Left renal pelvis (tissue), 4 donors: ENCODE data around the gene ITGAX. TPM values are rescaled to one million over a fixed set of nuclear protein-coding genes. Genes with fewer than 3 reads are reported as not detected.
"Not testable (repeated sequence)": the region's sequence is repeated elsewhere in the genome, so short reads cannot be mapped to it uniquely, and the experiment has no call there.

Source experiments
- DNase-seq, 4 donors: peaks; one replicate each; pipeline ENCODE4 v3.0.0-alpha.2; 2013; ENCODE audit warnings: low read depth in 4 of 4, low spot score in 3 of 4
- polyA plus RNA-seq, 4 donors: library from polyadenylated mRNA; unstranded; fragments of 120-200 nt; gene quantifications; one replicate each; pipeline ENCODE4 v1.2.1, GENCODE V29; 2013; ENCODE audit not compliant: insufficient read length in 4 of 4

Gene ITGAX
- polyA plus RNA-seq, 4 donors = 0.53 to 1.8 (median 1.0) TPM

DNA sequence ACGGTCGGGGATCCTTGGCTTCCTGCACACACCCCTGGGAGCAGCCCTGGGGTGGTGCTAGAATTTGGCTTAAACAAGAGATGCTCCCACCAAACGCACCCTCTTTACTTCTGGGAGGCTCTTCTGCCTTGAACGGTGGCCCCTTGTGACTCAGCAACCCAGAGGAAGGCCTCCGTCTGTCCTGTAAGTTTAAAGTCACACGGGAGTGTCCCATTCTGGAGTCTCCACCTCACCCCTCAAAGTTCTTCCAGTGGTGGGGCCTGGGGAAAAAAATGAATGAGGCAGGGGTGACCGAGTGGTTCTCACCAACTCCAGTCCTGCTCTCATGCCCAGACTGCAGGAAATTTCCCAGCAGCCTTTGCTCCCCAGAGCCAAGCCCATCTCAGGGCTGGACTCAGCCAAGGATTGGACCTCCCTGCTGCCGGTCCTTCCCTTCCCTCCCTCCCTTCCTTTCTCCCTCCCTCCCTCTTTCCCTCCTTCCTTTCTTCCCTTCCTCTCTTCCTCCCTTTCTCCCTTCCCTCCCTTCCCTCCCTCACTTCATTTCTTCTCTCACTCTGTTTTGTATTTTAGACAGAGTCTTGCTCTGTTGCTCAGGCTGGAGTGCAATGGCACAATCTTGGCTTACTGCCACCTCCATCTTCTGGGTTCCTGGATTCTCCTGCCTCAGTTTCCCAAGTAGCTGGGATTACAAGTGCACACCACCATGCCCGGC is 49.5 kb downstream of the ITGAX start:
- no peak for DNase-seq

DNA sequence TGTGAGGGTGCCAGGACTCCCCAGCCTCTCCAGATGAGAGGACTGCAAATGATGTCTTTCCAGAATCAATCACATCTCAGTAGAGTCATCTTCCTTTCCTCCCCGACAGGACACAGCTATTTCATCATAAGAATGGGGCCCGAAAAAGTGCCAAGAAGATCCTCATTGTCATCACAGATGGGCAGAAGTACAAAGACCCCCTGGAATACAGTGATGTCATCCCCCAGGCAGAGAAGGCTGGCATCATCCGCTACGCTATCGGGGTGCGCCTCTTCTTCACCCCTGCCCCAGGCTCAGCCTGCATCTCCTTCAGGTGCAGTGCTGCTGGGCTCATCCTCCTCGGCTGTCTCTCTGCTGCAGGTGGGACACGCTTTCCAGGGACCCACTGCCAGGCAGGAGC is 52.4 kb downstream of the ITGAX start:
- DNase-seq = no peak

- no peak for DNase-seq
Measured at GRCh38 chr16:31409433-31409832, 54.5 kb downstream of the ITGAX start.

- no peak for DNase-seq
Measured at GRCh38 chr16:31410082-31410481, 55.1 kb downstream of the ITGAX start.

GRCh38 chr16:31411024-31411844 is 56.3 kb downstream of the ITGAX start:
- no peak for DNase-seq

GRCh38 chr16:31412750-31413149 is 57.8 kb downstream of the ITGAX start:
- no peak for DNase-seq

- DNase-seq = no peak
Measured at GRCh38 chr16:31413381-31413780, 58.4 kb downstream of the ITGAX start.

DNA sequence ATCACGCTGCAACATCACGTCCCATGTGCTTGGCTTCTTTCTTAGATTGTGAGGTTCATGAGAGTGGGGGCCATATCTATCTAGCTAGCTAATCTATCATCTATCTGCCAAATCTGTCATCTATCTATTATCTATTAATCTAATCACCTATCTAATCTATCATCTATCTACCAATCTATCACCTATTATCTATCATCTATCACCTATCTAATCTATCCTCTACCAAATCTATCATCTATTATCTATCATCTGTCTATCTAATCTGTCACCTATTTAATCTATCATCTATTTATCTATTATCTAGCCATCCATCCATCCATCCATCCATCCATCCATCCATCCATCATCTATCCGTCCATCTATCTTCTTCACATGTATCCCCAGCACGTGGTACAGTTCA is 59.0 kb downstream of the ITGAX start:
- no peak for DNase-seq

DNA sequence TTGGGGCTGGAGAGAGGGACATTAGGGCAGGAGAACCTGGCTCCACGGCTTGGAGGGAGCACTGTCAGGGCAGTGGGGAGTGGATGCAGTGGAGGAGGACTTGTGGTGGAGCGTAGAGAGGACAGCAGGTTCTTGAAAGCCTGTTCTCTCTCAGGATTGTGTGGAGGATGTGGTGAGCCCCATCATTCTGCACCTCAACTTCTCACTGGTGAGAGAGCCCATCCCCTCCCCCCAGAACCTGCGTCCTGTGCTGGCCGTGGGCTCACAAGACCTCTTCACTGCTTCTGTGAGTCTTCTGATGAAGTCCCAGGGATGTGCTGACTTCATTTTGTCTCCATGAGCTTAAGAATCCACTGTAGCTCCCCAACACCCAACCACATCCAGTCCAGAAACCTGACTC is 59.7 kb downstream of the ITGAX start:
- DNase-seq = no peak

GRCh38 chr16:31416371-31416770 is 61.4 kb downstream of the ITGAX start:
- no peak for DNase-seq

DNA sequence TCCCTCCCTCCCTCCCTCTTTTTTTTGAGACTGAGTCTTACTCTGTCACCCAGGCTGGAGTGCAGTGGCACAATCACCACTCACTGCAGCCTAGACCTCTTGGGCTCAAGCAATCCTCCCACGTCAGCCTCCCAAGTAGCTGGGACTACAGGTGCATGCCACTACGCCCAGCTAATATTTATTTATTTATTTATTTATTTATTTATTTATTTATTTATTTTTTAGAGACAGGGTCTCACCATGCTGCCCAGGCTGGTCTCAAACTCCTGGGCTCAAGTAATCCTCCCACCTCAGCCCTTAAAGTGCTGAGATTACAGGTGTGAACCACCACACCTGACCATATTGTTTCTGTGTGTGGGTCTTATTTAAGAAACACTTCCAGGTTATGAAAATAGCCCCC is 62.1 kb downstream of the ITGAX start:
- DNase-seq = not testable (repeated sequence)

DNA sequence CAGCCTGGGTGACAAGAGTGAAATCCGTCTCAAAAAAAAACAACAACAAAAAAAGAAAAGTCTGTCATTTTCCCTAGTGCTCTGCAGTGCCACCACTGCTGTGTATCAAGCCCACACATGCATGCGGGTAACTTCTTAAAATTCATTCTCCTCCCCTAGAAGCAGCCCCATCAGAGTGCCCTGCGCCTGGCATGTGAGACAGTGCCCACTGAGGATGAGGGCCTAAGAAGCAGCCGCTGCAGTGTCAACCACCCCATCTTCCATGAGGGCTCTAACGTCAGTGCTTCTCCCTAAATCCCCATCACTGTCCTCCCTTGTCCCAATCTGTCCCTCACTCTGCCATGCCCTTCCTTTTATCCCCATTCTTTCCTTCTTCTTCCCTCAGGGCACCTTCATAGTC is 62.9 kb downstream of the ITGAX start:
- DNase-seq = no peak

DNA sequence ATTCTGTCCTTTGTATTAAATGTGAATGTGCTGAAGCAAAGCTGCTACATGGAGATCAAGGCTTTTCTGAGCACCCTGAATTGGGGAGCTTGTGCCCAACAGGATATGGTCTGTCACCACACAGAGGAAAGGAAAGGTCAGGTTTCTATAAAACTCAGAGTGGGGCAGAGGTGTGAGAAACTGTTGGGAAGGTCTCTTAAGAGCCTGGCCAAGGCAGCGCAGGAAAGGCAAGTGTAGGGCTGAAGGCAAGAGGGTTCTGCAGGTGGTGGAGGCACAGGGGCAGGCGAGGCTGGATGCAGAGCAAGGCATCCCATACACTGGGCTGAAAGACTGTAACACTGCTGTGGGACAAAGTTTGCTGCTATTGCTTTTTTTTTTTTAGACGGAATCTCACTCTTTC is 65.1 kb downstream of the ITGAX start:
- DNase-seq = no peak

- DNase-seq = no peak
Measured at GRCh38 chr16:31421587-31421986, 66.6 kb downstream of the ITGAX start.

- no peak for DNase-seq
Measured at GRCh38 chr16:31423241-31423640, 68.3 kb downstream of the ITGAX start.

GRCh38 chr16:31423801-31424200 is 68.8 kb downstream of the ITGAX start:
- no peak for DNase-seq

DNA sequence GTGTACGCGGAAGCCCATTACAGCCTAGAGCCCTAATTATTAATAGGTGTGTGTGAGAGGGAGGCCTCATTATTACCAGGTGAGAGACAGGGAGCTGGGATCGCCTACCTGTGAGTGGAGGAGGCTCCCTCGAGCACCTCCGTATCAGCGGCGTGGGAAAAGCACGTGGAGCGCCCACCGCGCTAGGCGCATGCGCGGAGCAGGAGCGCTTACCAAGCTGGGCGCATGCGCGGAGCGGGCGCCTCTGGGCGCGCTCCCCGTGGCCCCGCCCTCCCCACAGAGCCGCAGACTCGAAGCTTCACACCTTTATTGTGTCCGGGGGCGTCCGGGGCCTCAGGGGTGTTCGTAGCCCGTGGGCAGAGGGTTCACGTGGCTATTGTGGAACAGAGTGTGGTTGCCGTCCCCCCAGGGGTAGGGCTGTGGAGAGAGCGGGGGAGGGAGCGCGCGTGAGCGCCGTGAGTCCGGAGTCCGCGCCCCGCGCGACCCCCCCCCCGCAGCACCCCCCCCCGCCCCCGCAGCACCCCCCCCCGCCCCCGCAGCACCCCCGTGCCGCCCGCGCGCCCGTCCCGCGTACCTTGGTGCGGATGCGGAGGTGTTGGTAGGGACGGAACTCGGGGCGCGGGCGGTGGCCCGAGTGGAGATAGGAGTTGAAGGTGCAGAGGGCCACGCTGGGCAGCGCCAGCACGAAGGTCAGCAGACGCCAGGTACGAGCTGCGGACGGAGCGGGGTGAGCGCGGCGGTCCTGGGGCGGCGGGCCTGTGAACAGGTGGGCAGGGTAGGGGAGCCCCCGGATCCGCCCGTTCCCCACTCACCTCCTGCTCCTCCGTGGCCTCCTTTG is 72.7 kb downstream of the ITGAX start:
- peak in 2 of 4 donors; percentile 18 to 31 for DNase-seq

DNA sequence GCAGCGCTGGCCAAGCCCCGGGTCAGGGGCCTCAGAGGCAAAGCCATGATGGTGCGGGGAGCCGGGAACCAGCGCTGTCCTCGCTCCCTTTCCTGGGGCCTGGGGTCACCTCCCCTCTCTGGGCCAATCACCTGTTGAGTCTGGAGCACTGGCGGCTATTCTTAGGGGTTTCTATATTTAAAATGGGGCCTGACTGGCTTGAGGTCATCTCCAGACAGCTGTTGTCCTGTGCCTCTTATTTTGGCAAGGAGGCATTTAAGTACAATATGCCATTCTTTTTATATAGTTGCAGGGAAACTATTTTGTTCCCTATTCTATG is 73.3 kb downstream of the ITGAX start, which contains the start of gene COX6A2:
TSS of gene COX6A2 (minus strand) at position 82 of the 319 bp plus-strand sequence. CDS start at position 47, 35 bp downstream.
- no peak for DNase-seq

GRCh38 chr16:31428638-31429247 is 73.8 kb downstream of the ITGAX start:
- DNase-seq = no peak

GRCh38 chr16:31429314-31429713 is 74.3 kb downstream of the ITGAX start:
- no peak for DNase-seq

- no peak for DNase-seq
Measured at GRCh38 chr16:31429796-31430195, 74.8 kb downstream of the ITGAX start.
